Testis (tissue), 2 donors: ENCODE results near the gene HEBP1.

Source experiments
- POLR2A ChIP-seq: fragments of 450-650 bp; IDR thresholded peaks from one replicate; pipeline ENCODE4 v1.6.1; 2017; ENCODE audit warnings: antibody characterized with exemption, mild to moderate bottlenecking, moderate library complexity
- TF ChIP-seq, protein P1 (sequence below), 3 experiments: fragments of 450-650 bp in 2 of 3; fragments of 200-600 bp in 1 of 3; sonication (generic) in 1 of 3; IDR thresholded peaks; one replicate each; pipeline ENCODE4 v1.5.1; 2016 to 2019; ENCODE audit warnings: antibody characterized with exemption in 3 of 3, mild to moderate bottlenecking in 2 of 3, moderate library complexity in 1 of 3

- TF ChIP-seq, protein P1, sequence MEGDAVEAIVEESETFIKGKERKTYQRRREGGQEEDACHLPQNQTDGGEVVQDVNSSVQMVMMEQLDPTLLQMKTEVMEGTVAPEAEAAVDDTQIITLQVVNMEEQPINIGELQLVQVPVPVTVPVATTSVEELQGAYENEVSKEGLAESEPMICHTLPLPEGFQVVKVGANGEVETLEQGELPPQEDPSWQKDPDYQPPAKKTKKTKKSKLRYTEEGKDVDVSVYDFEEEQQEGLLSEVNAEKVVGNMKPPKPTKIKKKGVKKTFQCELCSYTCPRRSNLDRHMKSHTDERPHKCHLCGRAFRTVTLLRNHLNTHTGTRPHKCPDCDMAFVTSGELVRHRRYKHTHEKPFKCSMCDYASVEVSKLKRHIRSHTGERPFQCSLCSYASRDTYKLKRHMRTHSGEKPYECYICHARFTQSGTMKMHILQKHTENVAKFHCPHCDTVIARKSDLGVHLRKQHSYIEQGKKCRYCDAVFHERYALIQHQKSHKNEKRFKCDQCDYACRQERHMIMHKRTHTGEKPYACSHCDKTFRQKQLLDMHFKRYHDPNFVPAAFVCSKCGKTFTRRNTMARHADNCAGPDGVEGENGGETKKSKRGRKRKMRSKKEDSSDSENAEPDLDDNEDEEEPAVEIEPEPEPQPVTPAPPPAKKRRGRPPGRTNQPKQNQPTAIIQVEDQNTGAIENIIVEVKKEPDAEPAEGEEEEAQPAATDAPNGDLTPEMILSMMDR (IDR thresholded peaks at IDR 0.05) = no peak
- no peak for TF ChIP-seq POLR2A
These were observed 35.8 kb downstream of the HEBP1 start for GRCh38 chr12:12964255-12964654.
